GM12878 (cell line): Measurements from ENCODE around the gene GABBR1. TPM values are rescaled to one million over a fixed set of nuclear protein-coding genes. Genes with fewer than 3 reads are reported as not detected.

Experiments
- DPF2 ChIP-seq: fragments of 450-650 bp; IDR thresholded peaks from 2 replicates; pipeline ENCODE4 v1.6.1; 2017; ENCODE audit warnings: mild to moderate bottlenecking
- KAT2A ChIP-seq: conservative IDR thresholded peaks from 2 replicates; pipeline ENCODE4 v1.6.1; 2011; ENCODE audit warnings: low read depth, low read length; ENCODE audit not compliant: control insufficient read depth
- LARP7 ChIP-seq: fragments of 450-650 bp; IDR thresholded peaks from 2 replicates; pipeline ENCODE4 v1.6.1; 2017; ENCODE audit warnings: mild to moderate bottlenecking
- MYB ChIP-seq: fragments of 150-350 bp; IDR thresholded peaks from 2 replicates; pipeline ENCODE4 v1.6.1; 2014; ENCODE audit warnings: mild to moderate bottlenecking, low read depth, low read length, borderline replicate concordance
- polyA plus RNA-seq, 11 experiments: library from polyadenylated mRNA; depleted of rRNA in 4 of 11; unstranded in 6 of 11; stranded (reverse) in 5 of 11; fragments of >200 nt; fragmentation: Nextera tagmentation in 4 of 11; fragmentation: Illumina TruSeq in 1 of 11; extraction: Ambion mirVana in 4 of 11; extraction: Trizol in 1 of 11; gene quantifications; 1 replicate in 1 of 11; 2 replicates in 10 of 11; pipeline versions ENCODE4 v1.2.1 to v1.2.3, GENCODE V29; 2011 to 2016; ENCODE audit warnings: inconsistent platforms in 2 of 11, missing spikeins in 2 of 11, low read depth in 1 of 11
- total RNA-seq, 4 experiments: library from RNA; depleted of rRNA in 3 of 4; stranded (reverse); fragments of >200 nt in 3 of 4; fragmentation: Illumina TruSeq in 1 of 4; extraction: Trizol in 1 of 4; gene quantifications; 2 replicates each; pipeline versions ENCODE4 v1.2.1 to v1.2.3, GENCODE V29; 2013 to 2021
- TF ChIP-seq, protein P1 (sequence below): fragments of 450-650 bp; IDR thresholded peaks from 2 replicates; pipeline ENCODE4 v1.6.1; 2017; ENCODE audit warnings: low read depth, mild to moderate bottlenecking, moderate library complexity
- TF ChIP-seq, protein P2 (sequence below): fragments of 150-350 bp; IDR thresholded peaks from 2 replicates; pipeline ENCODE4 v1.6.1; 2016; ENCODE audit warnings: low read depth, low read length
- TF ChIP-seq, protein P3 (sequence below): fragments of 150-350 bp; IDR thresholded peaks from 2 replicates; pipeline ENCODE4 v1.6.1; 2014; ENCODE audit warnings: mild to moderate bottlenecking, low read depth, low read length
- TF ChIP-seq, protein P4 (sequence below): IDR thresholded peaks from 2 replicates; pipeline ENCODE4 v1.6.1; 2011; ENCODE audit warnings: borderline replicate concordance, low read depth, mild to moderate bottlenecking, moderate library complexity, mixed read lengths, low read length; ENCODE audit not compliant: insufficient read depth; ENCODE audit errors: extremely low read length

GABBR1 gene
- total and polyA plus RNA-seq, 10 of the 15 experiments (the other 5 are each of a cell fraction or from before 2014, with no cell fraction given), result 0.11 to 5.2 (median 1.0) TPM

DNA sequence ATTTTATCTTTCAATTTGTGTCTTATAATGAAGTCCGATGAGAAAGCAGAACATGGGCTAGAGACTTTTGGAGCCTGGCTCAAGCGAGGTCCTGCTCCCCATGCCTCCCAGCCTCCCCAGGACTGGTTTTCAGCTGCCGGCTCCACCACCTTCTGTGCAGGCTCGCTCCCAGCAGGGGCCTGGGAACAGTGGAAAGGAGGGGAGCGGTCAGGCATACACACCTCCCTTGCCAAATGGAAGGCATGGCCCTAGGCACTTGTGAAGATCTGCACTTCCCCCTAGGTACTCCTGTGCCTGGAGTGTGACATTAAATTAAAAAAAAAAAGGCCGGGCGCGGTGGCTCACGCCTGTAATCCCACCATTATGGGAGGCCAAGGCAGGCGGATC, 19.2 kb upstream of the GABBR1 start (continued):
- TF ChIP-seq, protein P1, sequence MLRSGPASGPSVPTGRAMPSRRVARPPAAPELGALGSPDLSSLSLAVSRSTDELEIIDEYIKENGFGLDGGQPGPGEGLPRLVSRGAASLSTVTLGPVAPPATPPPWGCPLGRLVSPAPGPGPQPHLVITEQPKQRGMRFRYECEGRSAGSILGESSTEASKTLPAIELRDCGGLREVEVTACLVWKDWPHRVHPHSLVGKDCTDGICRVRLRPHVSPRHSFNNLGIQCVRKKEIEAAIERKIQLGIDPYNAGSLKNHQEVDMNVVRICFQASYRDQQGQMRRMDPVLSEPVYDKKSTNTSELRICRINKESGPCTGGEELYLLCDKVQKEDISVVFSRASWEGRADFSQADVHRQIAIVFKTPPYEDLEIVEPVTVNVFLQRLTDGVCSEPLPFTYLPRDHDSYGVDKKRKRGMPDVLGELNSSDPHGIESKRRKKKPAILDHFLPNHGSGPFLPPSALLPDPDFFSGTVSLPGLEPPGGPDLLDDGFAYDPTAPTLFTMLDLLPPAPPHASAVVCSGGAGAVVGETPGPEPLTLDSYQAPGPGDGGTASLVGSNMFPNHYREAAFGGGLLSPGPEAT, result no peak
- TF ChIP-seq, protein P2, sequence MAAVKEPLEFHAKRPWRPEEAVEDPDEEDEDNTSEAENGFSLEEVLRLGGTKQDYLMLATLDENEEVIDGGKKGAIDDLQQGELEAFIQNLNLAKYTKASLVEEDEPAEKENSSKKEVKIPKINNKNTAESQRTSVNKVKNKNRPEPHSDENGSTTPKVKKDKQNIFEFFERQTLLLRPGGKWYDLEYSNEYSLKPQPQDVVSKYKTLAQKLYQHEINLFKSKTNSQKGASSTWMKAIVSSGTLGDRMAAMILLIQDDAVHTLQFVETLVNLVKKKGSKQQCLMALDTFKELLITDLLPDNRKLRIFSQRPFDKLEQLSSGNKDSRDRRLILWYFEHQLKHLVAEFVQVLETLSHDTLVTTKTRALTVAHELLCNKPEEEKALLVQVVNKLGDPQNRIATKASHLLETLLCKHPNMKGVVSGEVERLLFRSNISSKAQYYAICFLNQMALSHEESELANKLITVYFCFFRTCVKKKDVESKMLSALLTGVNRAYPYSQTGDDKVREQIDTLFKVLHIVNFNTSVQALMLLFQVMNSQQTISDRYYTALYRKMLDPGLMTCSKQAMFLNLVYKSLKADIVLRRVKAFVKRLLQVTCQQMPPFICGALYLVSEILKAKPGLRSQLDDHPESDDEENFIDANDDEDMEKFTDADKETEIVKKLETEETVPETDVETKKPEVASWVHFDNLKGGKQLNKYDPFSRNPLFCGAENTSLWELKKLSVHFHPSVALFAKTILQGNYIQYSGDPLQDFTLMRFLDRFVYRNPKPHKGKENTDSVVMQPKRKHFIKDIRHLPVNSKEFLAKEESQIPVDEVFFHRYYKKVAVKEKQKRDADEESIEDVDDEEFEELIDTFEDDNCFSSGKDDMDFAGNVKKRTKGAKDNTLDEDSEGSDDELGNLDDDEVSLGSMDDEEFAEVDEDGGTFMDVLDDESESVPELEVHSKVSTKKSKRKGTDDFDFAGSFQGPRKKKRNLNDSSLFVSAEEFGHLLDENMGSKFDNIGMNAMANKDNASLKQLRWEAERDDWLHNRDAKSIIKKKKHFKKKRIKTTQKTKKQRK, result no peak
- TF ChIP-seq KAT2A (no peak), LARP7 (no peak), DPF2 (no peak), MYB (no peak)
- TF ChIP-seq, protein P3, sequence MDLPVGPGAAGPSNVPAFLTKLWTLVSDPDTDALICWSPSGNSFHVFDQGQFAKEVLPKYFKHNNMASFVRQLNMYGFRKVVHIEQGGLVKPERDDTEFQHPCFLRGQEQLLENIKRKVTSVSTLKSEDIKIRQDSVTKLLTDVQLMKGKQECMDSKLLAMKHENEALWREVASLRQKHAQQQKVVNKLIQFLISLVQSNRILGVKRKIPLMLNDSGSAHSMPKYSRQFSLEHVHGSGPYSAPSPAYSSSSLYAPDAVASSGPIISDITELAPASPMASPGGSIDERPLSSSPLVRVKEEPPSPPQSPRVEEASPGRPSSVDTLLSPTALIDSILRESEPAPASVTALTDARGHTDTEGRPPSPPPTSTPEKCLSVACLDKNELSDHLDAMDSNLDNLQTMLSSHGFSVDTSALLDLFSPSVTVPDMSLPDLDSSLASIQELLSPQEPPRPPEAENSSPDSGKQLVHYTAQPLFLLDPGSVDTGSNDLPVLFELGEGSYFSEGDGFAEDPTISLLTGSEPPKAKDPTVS, result no peak
- TF ChIP-seq, protein P4, sequence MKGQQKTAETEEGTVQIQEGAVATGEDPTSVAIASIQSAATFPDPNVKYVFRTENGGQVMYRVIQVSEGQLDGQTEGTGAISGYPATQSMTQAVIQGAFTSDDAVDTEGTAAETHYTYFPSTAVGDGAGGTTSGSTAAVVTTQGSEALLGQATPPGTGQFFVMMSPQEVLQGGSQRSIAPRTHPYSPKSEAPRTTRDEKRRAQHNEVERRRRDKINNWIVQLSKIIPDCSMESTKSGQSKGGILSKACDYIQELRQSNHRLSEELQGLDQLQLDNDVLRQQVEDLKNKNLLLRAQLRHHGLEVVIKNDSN, result no peak
